Measurements from ENCODE around the gene PTX3. TPM values are rescaled to one million over a fixed set of nuclear protein-coding genes. Genes with fewer than 3 reads are reported as not detected.

Gene PTX3
- total and polyA plus RNA-seq, 7 experiments from 2014 or later: 0.15 to 8.7 (median 0.54) TPM; not detected in 1

- CTCF ChIA-PET: no interaction called here
- ATAC-seq (no peak), DNase-seq (no peak)
- no peaks in the 10 kb centered on the region for H3K4me1 Mint-ChIP-seq
- H3K4me3 Mint-ChIP-seq: no peak overlapping the region
- intact Hi-C loops (cut with micrococcal nuclease): no loop called here
- Histone ChIP-seq H3K4me1 (ENCODE audit: control insufficient read depth in 2 of 2, insufficient read depth in 2 of 2, low read length in 2 of 2) (no peaks in the 10 kb centered on the region), H3K27ac (ENCODE audit: low read depth, low read length) (no peak overlapping the region), H3K36me3 (ENCODE audit: control insufficient read depth in 2 of 3, insufficient read depth in 3 of 3, low read length in 3 of 3) (no peaks in the 10 kb centered on the region), H3K4me3 (ENCODE audit: low read length) (no peak overlapping the region), H3K9me3 (ENCODE audit: control insufficient read depth in 2 of 3, low read length in 3 of 3) (no peaks in the 10 kb centered on the region), H3K27me3 (ENCODE audit: control insufficient read depth in 2 of 2, insufficient read depth in 2 of 2, low read length in 2 of 2) (no peaks in the 10 kb centered on the region)
- H3K36me3 Mint-ChIP-seq: peaks cover 0 to 13% (median 8%) of the 10 kb centered on the region in 5 donors
- H3K27me3 Mint-ChIP-seq: peaks cover 0 to 4% (median 0%) of the 10 kb centered on the region in 5 donors
- peaks cover 0 to 21% (median 9%) of the 10 kb centered on the region in 11 donors for H3K9me3 Mint-ChIP-seq
- no peak overlapping the region for H3K27ac Mint-ChIP-seq
- POLR2A ChIA-PET: no interaction called here
Measured at GRCh38 chr3:157394411-157394810, 42.2 kb upstream of the PTX3 start.

GRCh38 chr3:157398598-157398997, 38.1 kb upstream of the PTX3 start:
- peaks cover 0 to 13% (median 0%) of the 10 kb centered on the region in 11 donors for H3K9me3 Mint-ChIP-seq
- no peaks in the 10 kb centered on the region for H3K36me3 ChIP-seq (ENCODE audit: control insufficient read depth in 2 of 3, insufficient read depth in 3 of 3, low read length in 3 of 3)
- H3K4me1 ChIP-seq (ENCODE audit: control insufficient read depth in 2 of 2, insufficient read depth in 2 of 2, low read length in 2 of 2): no peaks in the 10 kb centered on the region
- intact Hi-C loops (cut with micrococcal nuclease): no loop called here
- no peaks in the 10 kb centered on the region for H3K9me3 ChIP-seq (ENCODE audit: control insufficient read depth in 2 of 3, low read length in 3 of 3)
- H3K27me3 ChIP-seq (ENCODE audit: control insufficient read depth in 2 of 2, insufficient read depth in 2 of 2, low read length in 2 of 2): no peaks in the 10 kb centered on the region
- no peak overlapping the region for H3K4me3 ChIP-seq (ENCODE audit: low read length)
- DNase-seq (no peak), ATAC-seq (no peak)
- no peaks in the 10 kb centered on the region for H3K36me3 Mint-ChIP-seq
- no peak overlapping the region for H3K4me3 Mint-ChIP-seq
- CTCF ChIA-PET: no interaction called here
- no peaks in the 10 kb centered on the region for H3K4me1 Mint-ChIP-seq
- H3K27me3 Mint-ChIP-seq: peaks cover 0 to 12% (median 5%) of the 10 kb centered on the region in 5 donors
- H3K27ac ChIP-seq (ENCODE audit: low read depth, low read length): no peak overlapping the region
- POLR2A ChIA-PET: no interaction called here
- no peak overlapping the region for H3K27ac Mint-ChIP-seq

DNA sequence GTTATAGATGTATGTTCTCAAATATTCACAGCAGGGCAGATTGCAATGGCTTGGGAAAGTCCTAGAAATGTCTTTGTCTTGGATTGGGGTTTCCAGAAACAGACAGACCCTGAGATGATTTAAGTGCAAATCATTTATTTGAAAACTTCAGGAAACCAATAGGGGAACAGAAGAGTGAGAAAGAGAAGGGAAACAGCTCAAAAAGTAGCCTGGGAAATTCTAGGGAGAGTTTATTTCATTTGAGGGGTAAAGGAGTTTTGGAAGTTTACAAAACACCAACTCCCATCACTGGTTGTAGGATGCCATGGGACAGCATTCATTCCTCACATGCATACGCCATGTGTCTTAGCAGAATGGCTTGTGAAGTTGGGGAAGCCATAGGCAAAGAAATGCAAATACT, 32.3 kb upstream of the PTX3 start:
- no peak overlapping the region for H3K4me3 Mint-ChIP-seq
- ChIA-PET CTCF (no interaction called here), POLR2A (no interaction called here)
- no peak overlapping the region for H3K27ac Mint-ChIP-seq
- H3K36me3 Mint-ChIP-seq: no peaks in the 10 kb centered on the region
- no peaks in the 10 kb centered on the region for H3K27me3 ChIP-seq (ENCODE audit: control insufficient read depth in 2 of 2, insufficient read depth in 2 of 2, low read length in 2 of 2)
- H3K27me3 Mint-ChIP-seq: peaks cover 0 to 11% (median 5%) of the 10 kb centered on the region in 5 donors
- intact Hi-C loops (cut with micrococcal nuclease): no loop called here
- no peaks in the 10 kb centered on the region for H3K4me1 ChIP-seq (ENCODE audit: control insufficient read depth in 2 of 2, insufficient read depth in 2 of 2, low read length in 2 of 2)
- no peaks in the 10 kb centered on the region for H3K9me3 Mint-ChIP-seq
- DNase-seq (no peak), ATAC-seq (no peak)
- no peaks in the 10 kb centered on the region for H3K4me1 Mint-ChIP-seq
- no peak overlapping the region for H3K4me3 ChIP-seq (ENCODE audit: low read length)
- H3K9me3 ChIP-seq (ENCODE audit: control insufficient read depth in 2 of 3, low read length in 3 of 3): no peaks in the 10 kb centered on the region
- no peaks in the 10 kb centered on the region for H3K36me3 ChIP-seq (ENCODE audit: control insufficient read depth in 2 of 3, insufficient read depth in 3 of 3, low read length in 3 of 3)
- H3K27ac ChIP-seq (ENCODE audit: low read depth, low read length): no peak overlapping the region

GRCh38 chr3:157405457-157405856, 31.2 kb upstream of the PTX3 start:
- no peaks in the 10 kb centered on the region for H3K36me3 ChIP-seq (ENCODE audit: control insufficient read depth in 2 of 3, insufficient read depth in 3 of 3, low read length in 3 of 3)
- Mint-ChIP-seq H3K4me3 (no peak overlapping the region), H3K36me3 (peaks cover 0 to under 1% (median 0%) of the 10 kb centered on the region in 5 donors)

DNA sequence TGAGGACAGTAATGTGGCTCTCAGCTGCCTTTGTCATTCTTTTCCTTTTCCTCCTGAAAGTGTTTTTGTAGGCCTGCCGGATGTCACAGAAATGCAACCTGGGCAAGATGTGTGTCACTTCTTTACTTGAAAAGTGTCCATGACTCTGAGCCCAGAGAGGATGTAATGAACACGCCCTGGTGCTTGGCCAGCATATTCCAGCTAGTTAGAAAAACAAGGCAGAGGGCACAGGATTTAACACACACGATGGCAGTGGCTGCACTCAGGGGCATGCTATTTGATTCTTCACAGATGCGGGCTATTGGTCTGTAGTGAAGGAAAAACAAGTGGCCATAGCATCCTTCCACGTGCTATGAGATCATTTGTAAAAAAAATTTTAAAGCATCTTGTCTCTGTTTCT, 30.3 kb upstream of the PTX3 start:
- no peaks in the 10 kb centered on the region for H3K36me3 ChIP-seq (ENCODE audit: control insufficient read depth in 2 of 3, insufficient read depth in 3 of 3, low read length in 3 of 3)
- no peaks in the 10 kb centered on the region for H3K27me3 ChIP-seq (ENCODE audit: control insufficient read depth in 2 of 2, insufficient read depth in 2 of 2, low read length in 2 of 2)
- H3K9me3 ChIP-seq (ENCODE audit: control insufficient read depth in 2 of 3, low read length in 3 of 3): no peaks in the 10 kb centered on the region
- ATAC-seq (no peak), DNase-seq (no peak)
- POLR2A ChIA-PET: no interaction called here
- peaks cover 0 to 6% (median 0%) of the 10 kb centered on the region in 5 donors for H3K36me3 Mint-ChIP-seq
- H3K4me3 ChIP-seq (ENCODE audit: low read length): no peak overlapping the region
- CTCF ChIA-PET: no interaction called here
- peaks cover 0 to 7% (median 3%) of the 10 kb centered on the region in 5 donors for H3K27me3 Mint-ChIP-seq
- H3K9me3 Mint-ChIP-seq: no peaks in the 10 kb centered on the region
- no peaks in the 10 kb centered on the region for H3K4me1 ChIP-seq (ENCODE audit: control insufficient read depth in 2 of 2, insufficient read depth in 2 of 2, low read length in 2 of 2)
- no peak overlapping the region for H3K27ac ChIP-seq (ENCODE audit: low read depth, low read length)
- no peak overlapping the region for H3K4me3 Mint-ChIP-seq
- no peak overlapping the region for H3K27ac Mint-ChIP-seq
- intact Hi-C loops (cut with micrococcal nuclease): no loop called here
- no peaks in the 10 kb centered on the region for H3K4me1 Mint-ChIP-seq

More at GRCh38 chr3:157405457-157405856, 31.2 kb upstream of the PTX3 start:
- H3K27ac ChIP-seq (ENCODE audit: low read depth, low read length): no peak overlapping the region
- Mint-ChIP-seq H3K27ac (no peak overlapping the region), H3K9me3 (no peaks in the 10 kb centered on the region), H3K4me1 (no peaks in the 10 kb centered on the region), H3K27me3 (peaks cover 0 to 11% (median 5%) of the 10 kb centered on the region in 5 donors)
- CTCF ChIA-PET: no interaction called here
- no peaks in the 10 kb centered on the region for H3K9me3 ChIP-seq (ENCODE audit: control insufficient read depth in 2 of 3, low read length in 3 of 3)
- H3K4me3 ChIP-seq (ENCODE audit: low read length): no peak overlapping the region
- DNase-seq: no peak
- no peaks in the 10 kb centered on the region for H3K4me1 ChIP-seq (ENCODE audit: control insufficient read depth in 2 of 2, insufficient read depth in 2 of 2, low read length in 2 of 2)
- no peak for ATAC-seq
- POLR2A ChIA-PET: no interaction called here
- no peaks in the 10 kb centered on the region for H3K27me3 ChIP-seq (ENCODE audit: control insufficient read depth in 2 of 2, insufficient read depth in 2 of 2, low read length in 2 of 2)
- intact Hi-C loops (cut with micrococcal nuclease): no loop called here

- intact Hi-C loops (cut with micrococcal nuclease): no loop called here
- Histone ChIP-seq H3K4me3 (ENCODE audit: low read length) (no peak overlapping the region), H3K4me1 (ENCODE audit: control insufficient read depth in 2 of 2, insufficient read depth in 2 of 2, low read length in 2 of 2) (no peaks in the 10 kb centered on the region), H3K27ac (ENCODE audit: low read depth, low read length) (no peak overlapping the region), H3K9me3 (ENCODE audit: control insufficient read depth in 2 of 3, low read length in 3 of 3) (no peaks in the 10 kb centered on the region), H3K36me3 (ENCODE audit: control insufficient read depth in 2 of 3, insufficient read depth in 3 of 3, low read length in 3 of 3) (no peaks in the 10 kb centered on the region), H3K27me3 (ENCODE audit: control insufficient read depth in 2 of 2, insufficient read depth in 2 of 2, low read length in 2 of 2) (no peaks in the 10 kb centered on the region)
- DNase-seq: no peak
- no peaks in the 10 kb centered on the region for H3K9me3 Mint-ChIP-seq
- no peaks in the 10 kb centered on the region for H3K27me3 Mint-ChIP-seq
- no peaks in the 10 kb centered on the region for H3K4me1 Mint-ChIP-seq
- peak overlapping the region in 1 of 9 donors; percentile 5 for H3K27ac Mint-ChIP-seq
- H3K4me3 Mint-ChIP-seq: no peak overlapping the region
- no peak for ATAC-seq
- ChIA-PET POLR2A (no interaction called here), CTCF (no interaction called here)
- peaks cover 0 to 6% (median 0%) of the 10 kb centered on the region in 5 donors for H3K36me3 Mint-ChIP-seq
Measured at GRCh38 chr3:157407769-157408168, 28.9 kb upstream of the PTX3 start.

- Histone ChIP-seq H3K4me3 (ENCODE audit: low read length) (no peak overlapping the region), H3K4me1 (ENCODE audit: control insufficient read depth in 2 of 2, insufficient read depth in 2 of 2, low read length in 2 of 2) (no peaks in the 10 kb centered on the region), H3K9me3 (ENCODE audit: control insufficient read depth in 2 of 3, low read length in 3 of 3) (no peaks in the 10 kb centered on the region), H3K27ac (ENCODE audit: low read depth, low read length) (no peak overlapping the region), H3K36me3 (ENCODE audit: control insufficient read depth in 2 of 3, insufficient read depth in 3 of 3, low read length in 3 of 3) (no peaks in the 10 kb centered on the region), H3K27me3 (ENCODE audit: control insufficient read depth in 2 of 2, insufficient read depth in 2 of 2, low read length in 2 of 2) (no peaks in the 10 kb centered on the region)
- H3K27ac Mint-ChIP-seq: no peak overlapping the region
- ChIA-PET CTCF (no interaction called here), POLR2A (no interaction called here)
- H3K4me3 Mint-ChIP-seq: no peak overlapping the region
- DNase-seq (no peak), ATAC-seq (no peak)
- H3K9me3 Mint-ChIP-seq: peaks cover 0 to 2% (median 0%) of the 10 kb centered on the region in 11 donors
- no peaks in the 10 kb centered on the region for H3K4me1 Mint-ChIP-seq
- peaks cover 0 to 6% (median 0%) of the 10 kb centered on the region in 5 donors for H3K36me3 Mint-ChIP-seq
- no peaks in the 10 kb centered on the region for H3K27me3 Mint-ChIP-seq
- intact Hi-C loops (cut with micrococcal nuclease): no loop called here
Measured at GRCh38 chr3:157408499-157409149, 28.0 kb upstream of the PTX3 start.
